Measurements from ENCODE around the gene FANCC.

FANCC gene

DNA sequence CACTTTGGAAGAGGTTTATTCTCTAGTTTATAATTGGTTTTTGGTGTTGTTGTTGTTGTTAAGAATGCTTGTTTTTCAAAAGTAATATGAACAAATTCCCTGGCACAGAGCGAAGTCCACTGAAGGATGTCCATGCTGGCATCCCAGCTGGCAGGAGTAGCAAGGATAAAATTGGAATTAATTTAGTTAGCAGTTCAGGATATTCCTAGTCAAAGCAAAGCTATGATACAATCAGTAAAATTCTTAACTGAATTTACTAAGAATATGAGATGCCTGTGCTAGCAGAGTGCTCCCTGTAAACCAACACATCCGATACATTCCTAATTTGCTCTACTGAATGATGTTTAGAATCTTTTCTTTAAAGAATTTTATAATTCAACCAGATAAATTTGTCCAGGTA, 161.4 kb downstream of the FANCC start:
- Histone ChIP-seq H3K27me3 (ENCODE audit: insufficient read depth, insufficient read length) (no peaks in the 10 kb centered on the region), H3K9me3 (ENCODE audit: insufficient read depth, low read length) (no peaks in the 10 kb centered on the region), H3K4me1 (ENCODE audit: insufficient read depth, insufficient read length) (no peaks in the 10 kb centered on the region), H3K9ac (ENCODE audit: insufficient read length, low read depth) (no peak overlapping the region), H3K4me3 (ENCODE audit: insufficient read length, low read depth) (no peak overlapping the region), H3K36me3 (ENCODE audit: insufficient read depth, insufficient read length, low read length) (no peaks in the 10 kb centered on the region)
- TF ChIP-seq YY1 (IDR thresholded peaks at IDR 0.05; ENCODE audit: insufficient read depth, insufficient read length) (no peak), ZNF274 (IDR thresholded peaks at IDR 0.05; ENCODE audit: low read depth, low read length) (no peak), SUZ12 (IDR thresholded peaks at IDR 0.05; ENCODE audit: extremely low read depth, insufficient read depth, insufficient read length) (no peak)
- DNase-seq (ENCODE audit: low read depth, low spot score): no peak

DNA sequence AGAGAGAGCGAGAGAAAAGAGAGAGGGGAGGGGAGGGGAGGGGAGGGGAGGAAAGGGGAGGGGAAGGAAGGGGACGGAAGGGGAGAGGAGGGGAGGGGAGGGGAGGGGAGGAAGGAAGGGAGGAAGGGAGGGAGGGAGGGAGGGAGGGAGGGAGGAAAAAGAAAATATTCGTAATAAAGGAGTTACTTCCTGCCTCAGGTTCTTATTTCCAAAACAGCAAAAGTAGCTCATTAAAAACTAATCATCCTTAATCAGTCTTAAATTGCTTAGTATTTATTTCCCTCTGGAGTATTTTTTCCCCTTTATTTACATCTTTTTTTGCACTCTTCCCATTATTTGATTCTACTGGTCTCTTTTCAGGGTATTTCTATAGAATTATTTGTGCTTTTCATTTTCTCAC, 162.3 kb downstream of the FANCC start:
- no peaks in the 10 kb centered on the region for H3K36me3 ChIP-seq (ENCODE audit: insufficient read depth, insufficient read length, low read length)
- no peaks in the 10 kb centered on the region for H3K4me1 ChIP-seq (ENCODE audit: insufficient read depth, insufficient read length)
- H3K27me3 ChIP-seq (ENCODE audit: insufficient read depth, insufficient read length): no peaks in the 10 kb centered on the region
- H3K4me3 ChIP-seq (ENCODE audit: insufficient read length, low read depth): no peak overlapping the region
- H3K9ac ChIP-seq (ENCODE audit: insufficient read length, low read depth): no peak overlapping the region
- no peaks in the 10 kb centered on the region for H3K9me3 ChIP-seq (ENCODE audit: insufficient read depth, low read length)
- TF ChIP-seq ZNF274 (IDR thresholded peaks at IDR 0.05; ENCODE audit: low read depth, low read length): no peak
- TF ChIP-seq YY1 (IDR thresholded peaks at IDR 0.05; ENCODE audit: insufficient read depth, insufficient read length): no peak
- no peak for TF ChIP-seq SUZ12 (IDR thresholded peaks at IDR 0.05; ENCODE audit: extremely low read depth, insufficient read depth, insufficient read length)
- DNase-seq (ENCODE audit: low read depth, low spot score): no peak

DNA sequence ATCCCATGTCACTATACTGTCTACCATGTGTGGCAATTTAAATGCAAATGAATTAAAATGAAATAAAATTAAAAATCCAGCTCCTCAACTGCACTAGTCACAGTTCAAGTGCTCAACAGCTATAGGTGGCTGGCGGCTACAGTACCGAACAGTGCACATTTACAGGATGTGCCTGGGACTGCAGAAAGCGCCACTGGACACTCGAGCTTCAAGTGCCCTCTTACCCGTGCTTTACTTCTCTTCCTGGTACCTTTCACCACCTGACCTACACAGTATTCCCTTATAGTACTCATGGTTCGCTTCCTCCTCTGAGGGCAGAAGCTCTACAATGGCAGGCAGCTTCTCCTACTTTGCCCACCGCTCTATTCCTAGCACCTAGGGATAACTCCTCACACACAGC, 166.6 kb downstream of the FANCC start:
- Histone ChIP-seq H3K27me3 (ENCODE audit: insufficient read depth, insufficient read length) (no peaks in the 10 kb centered on the region), H3K9ac (ENCODE audit: insufficient read length, low read depth) (no peak overlapping the region), H3K9me3 (ENCODE audit: insufficient read depth, low read length) (no peaks in the 10 kb centered on the region), H3K36me3 (ENCODE audit: insufficient read depth, insufficient read length, low read length) (peaks cover 5% of the 10 kb centered on the region), H3K4me1 (ENCODE audit: insufficient read depth, insufficient read length) (peaks cover 4% of the 10 kb centered on the region), H3K4me3 (ENCODE audit: insufficient read length, low read depth) (no peak overlapping the region)
- no peak for DNase-seq (ENCODE audit: low read depth, low spot score)
- TF ChIP-seq SUZ12 (IDR thresholded peaks at IDR 0.05; ENCODE audit: extremely low read depth, insufficient read depth, insufficient read length) (no peak), ZNF274 (IDR thresholded peaks at IDR 0.05; ENCODE audit: low read depth, low read length) (no peak), YY1 (IDR thresholded peaks at IDR 0.05; ENCODE audit: insufficient read depth, insufficient read length) (no peak)

DNA sequence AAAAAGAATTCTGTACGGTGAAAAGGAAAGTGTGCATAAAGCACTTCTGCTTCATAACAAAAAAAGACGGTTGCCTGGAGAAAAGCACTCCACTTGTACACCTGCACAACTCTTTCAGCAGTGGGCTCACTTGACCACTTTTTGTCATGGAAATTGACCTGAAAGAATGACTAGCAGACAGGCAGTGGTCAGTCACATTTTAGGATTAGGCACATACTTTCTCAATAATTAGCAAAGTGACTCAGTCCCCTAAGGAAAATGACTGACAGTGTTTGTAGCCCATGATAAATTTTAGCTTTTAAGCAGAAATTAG, 169.3 kb downstream of the FANCC start:
- no peak for TF ChIP-seq ZNF274 (IDR thresholded peaks at IDR 0.05; ENCODE audit: low read depth, low read length)
- TF ChIP-seq SUZ12 (IDR thresholded peaks at IDR 0.05; ENCODE audit: extremely low read depth, insufficient read depth, insufficient read length): no peak
- TF ChIP-seq YY1 (IDR thresholded peaks at IDR 0.05; ENCODE audit: insufficient read depth, insufficient read length): no peak
- H3K36me3 ChIP-seq (ENCODE audit: insufficient read depth, insufficient read length, low read length): peaks cover 5% of the 10 kb centered on the region
- peaks cover 4% of the 10 kb centered on the region for H3K4me1 ChIP-seq (ENCODE audit: insufficient read depth, insufficient read length)
- no peak overlapping the region for H3K4me3 ChIP-seq (ENCODE audit: insufficient read length, low read depth)
- DNase-seq (ENCODE audit: low read depth, low spot score): no peak
- H3K9me3 ChIP-seq (ENCODE audit: insufficient read depth, low read length): no peaks in the 10 kb centered on the region
- no peak overlapping the region for H3K9ac ChIP-seq (ENCODE audit: insufficient read length, low read depth)
- H3K27me3 ChIP-seq (ENCODE audit: insufficient read depth, insufficient read length): no peaks in the 10 kb centered on the region

DNA sequence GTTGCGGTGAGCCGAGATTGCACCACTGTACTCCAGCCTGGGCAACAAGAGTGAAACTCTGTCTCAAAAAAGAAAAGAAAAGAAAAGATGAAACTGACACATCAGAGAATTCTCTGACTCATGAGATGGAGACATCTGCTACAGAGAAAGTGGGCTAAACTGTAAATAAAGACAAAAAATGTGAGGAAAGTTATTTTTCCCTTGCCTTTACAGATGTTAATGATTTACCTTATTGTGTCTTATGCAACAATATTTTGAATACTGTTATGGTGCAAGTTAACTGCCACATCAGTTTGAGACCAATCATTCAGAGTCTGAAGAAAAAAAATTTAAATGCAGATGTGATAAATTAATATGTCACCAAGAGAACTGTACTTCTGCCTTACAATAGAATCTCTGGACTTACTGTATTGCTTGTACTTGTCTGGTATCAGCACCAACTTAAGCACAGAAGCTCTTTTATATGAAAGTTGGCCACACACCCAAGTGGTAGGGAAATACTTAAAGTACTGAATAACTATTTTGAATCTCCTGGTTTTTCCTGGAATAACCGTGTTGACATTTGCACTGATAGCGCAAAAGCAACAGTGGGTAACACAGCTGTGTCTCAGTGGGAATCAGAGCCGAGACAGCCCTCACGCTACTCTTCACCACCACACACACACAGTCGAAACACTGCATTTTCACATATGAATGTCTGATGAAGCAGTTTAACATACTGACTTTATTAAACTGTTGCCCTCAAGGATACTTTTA, 169.9 kb downstream of the FANCC start:
- Histone ChIP-seq H3K9ac (ENCODE audit: insufficient read length, low read depth) (no peak overlapping the region), H3K4me3 (ENCODE audit: insufficient read length, low read depth) (no peak overlapping the region), H3K4me1 (ENCODE audit: insufficient read depth, insufficient read length) (peaks cover 4% of the 10 kb centered on the region), H3K27me3 (ENCODE audit: insufficient read depth, insufficient read length) (no peaks in the 10 kb centered on the region), H3K36me3 (ENCODE audit: insufficient read depth, insufficient read length, low read length) (peaks cover 5% of the 10 kb centered on the region), H3K9me3 (ENCODE audit: insufficient read depth, low read length) (no peaks in the 10 kb centered on the region)
- no peak for DNase-seq (ENCODE audit: low read depth, low spot score)
- TF ChIP-seq YY1 (IDR thresholded peaks at IDR 0.05; ENCODE audit: insufficient read depth, insufficient read length) (no peak), ZNF274 (IDR thresholded peaks at IDR 0.05; ENCODE audit: low read depth, low read length) (no peak), SUZ12 (IDR thresholded peaks at IDR 0.05; ENCODE audit: extremely low read depth, insufficient read depth, insufficient read length) (no peak)

DNA sequence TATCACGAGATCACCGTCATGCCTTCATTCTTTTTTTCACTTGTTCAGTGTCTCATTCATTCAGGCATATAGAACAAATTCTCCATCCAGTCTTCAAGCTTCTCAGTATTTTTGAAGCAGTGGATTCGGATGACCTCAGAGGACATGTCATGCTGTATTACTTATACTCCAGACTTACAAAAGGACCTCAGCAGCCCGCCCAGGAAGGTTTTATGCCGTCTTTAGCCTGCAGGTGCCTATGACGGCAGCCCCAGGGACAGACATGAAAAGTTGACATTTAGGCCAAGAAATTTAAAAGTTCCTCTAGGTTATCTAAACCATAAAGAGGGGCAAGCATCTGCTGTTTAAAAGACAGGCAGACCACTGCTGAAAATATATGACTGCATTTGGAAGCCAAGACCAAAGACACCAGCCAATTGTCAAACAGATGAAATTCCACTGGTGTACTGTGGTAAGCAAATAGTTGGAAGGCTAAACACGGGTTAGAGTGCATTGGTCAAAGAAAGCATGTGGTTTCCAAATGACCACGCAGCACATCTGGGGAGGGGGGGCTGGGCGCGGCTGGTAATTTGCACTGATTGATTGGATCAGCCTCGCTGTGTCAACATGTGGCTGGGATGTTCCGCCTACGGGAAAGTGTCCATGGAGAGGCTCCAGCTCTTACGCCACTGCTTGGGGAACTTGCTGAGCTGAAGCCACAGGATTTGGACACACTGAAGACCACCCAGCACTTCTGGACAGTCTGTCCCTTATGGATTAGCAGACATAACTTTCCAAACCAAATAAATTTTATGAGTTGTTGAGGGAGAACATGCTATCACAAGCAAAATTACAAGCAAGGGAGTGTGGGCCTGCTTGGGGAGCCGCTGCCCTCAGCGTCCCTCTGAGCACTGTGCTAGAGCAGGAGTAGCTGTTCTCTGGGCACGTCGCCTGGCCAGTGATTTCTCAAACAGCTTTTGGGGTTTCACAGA, 173.6 kb downstream of the FANCC start:
- Histone ChIP-seq H3K27me3 (ENCODE audit: insufficient read depth, insufficient read length) (no peaks in the 10 kb centered on the region), H3K9ac (ENCODE audit: insufficient read length, low read depth) (no peak overlapping the region), H3K4me1 (ENCODE audit: insufficient read depth, insufficient read length) (peaks cover 4% of the 10 kb centered on the region), H3K4me3 (ENCODE audit: insufficient read length, low read depth) (no peak overlapping the region), H3K9me3 (ENCODE audit: insufficient read depth, low read length) (no peaks in the 10 kb centered on the region), H3K36me3 (ENCODE audit: insufficient read depth, insufficient read length, low read length) (peaks cover 5% of the 10 kb centered on the region)
- no peak for DNase-seq (ENCODE audit: low read depth, low spot score)
- TF ChIP-seq SUZ12 (IDR thresholded peaks at IDR 0.05; ENCODE audit: extremely low read depth, insufficient read depth, insufficient read length) (no peak), YY1 (IDR thresholded peaks at IDR 0.05; ENCODE audit: insufficient read depth, insufficient read length) (no peak), ZNF274 (IDR thresholded peaks at IDR 0.05; ENCODE audit: low read depth, low read length) (no peak)

DNA sequence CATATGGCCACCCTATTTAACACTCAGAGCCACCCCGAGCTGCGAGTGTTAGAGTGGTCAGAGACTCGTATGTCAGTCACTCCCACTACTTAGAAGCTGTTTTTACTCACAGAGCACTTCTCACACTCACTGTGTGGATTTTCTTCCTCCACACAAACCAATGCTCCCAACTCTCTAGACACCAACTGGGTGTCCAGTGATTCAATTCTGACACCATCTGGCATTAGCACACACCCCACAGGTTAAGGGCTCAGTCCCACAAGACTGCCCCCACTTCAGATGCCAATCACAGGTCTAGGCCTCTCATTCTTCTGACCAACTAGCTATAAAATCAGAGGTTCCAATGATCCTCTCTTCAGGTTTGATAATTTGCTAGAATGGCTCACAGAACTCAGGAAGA, 174.8 kb downstream of the FANCC start:
- no peak for TF ChIP-seq SUZ12 (IDR thresholded peaks at IDR 0.05; ENCODE audit: extremely low read depth, insufficient read depth, insufficient read length)
- TF ChIP-seq YY1 (IDR thresholded peaks at IDR 0.05; ENCODE audit: insufficient read depth, insufficient read length): no peak

More for the DNA sequence above, 174.8 kb downstream of the FANCC start:
- no peaks in the 10 kb centered on the region for H3K27me3 ChIP-seq (ENCODE audit: insufficient read depth, insufficient read length)
- H3K4me1 ChIP-seq (ENCODE audit: insufficient read depth, insufficient read length): no peaks in the 10 kb centered on the region
- H3K9me3 ChIP-seq (ENCODE audit: insufficient read depth, low read length): no peaks in the 10 kb centered on the region
- peaks cover 4% of the 10 kb centered on the region for H3K36me3 ChIP-seq (ENCODE audit: insufficient read depth, insufficient read length, low read length)
- no peak overlapping the region for H3K4me3 ChIP-seq (ENCODE audit: insufficient read length, low read depth)
- DNase-seq (ENCODE audit: low read depth, low spot score): no peak
- no peak overlapping the region for H3K9ac ChIP-seq (ENCODE audit: insufficient read length, low read depth)
